KMS-11 (cell line): ENCODE data around the gene DYNLT1.

Source experiments
- H2AFZ ChIP-seq: fragments of 200-600 bp; sonication (generic); 2 replicates; pipeline ENCODE4 v1.6.1; 2016; ENCODE audit warnings: antibody characterized with exemption, mixed run types, low read depth
- H3K27ac ChIP-seq: fragments of 200-600 bp; sonication (generic); 2 replicates; pipeline ENCODE4 v1.6.1; 2016; ENCODE audit warnings: mild to moderate bottlenecking, mixed run types
- H3K27me3 ChIP-seq: fragments of 200-600 bp; sonication (generic); 2 replicates; pipeline ENCODE4 v1.6.1; 2017; ENCODE audit warnings: mild to moderate bottlenecking, low read depth, mixed run types, moderate library complexity; ENCODE audit not compliant: insufficient read depth
- H3K36me3 ChIP-seq: fragments of 200-600 bp; sonication (generic); 2 replicates; pipeline ENCODE4 v1.6.1; 2017; ENCODE audit warnings: mild to moderate bottlenecking, mixed run types; ENCODE audit not compliant: insufficient read depth
- H3K4me1 ChIP-seq: fragments of 200-600 bp; sonication (generic); 2 replicates; pipeline ENCODE4 v1.6.1; 2016; ENCODE audit warnings: mild to moderate bottlenecking, low read depth, mixed run types; ENCODE audit not compliant: poor library complexity, severe bottlenecking
- H3K4me2 ChIP-seq: fragments of 200-600 bp; sonication (generic); 2 replicates; pipeline ENCODE4 v1.7.0; 2016; ENCODE audit warnings: mild to moderate bottlenecking, mixed run types
- H3K4me3 ChIP-seq: fragments of 200-600 bp; sonication (generic); IDR thresholded peaks from 2 replicates; pipeline ENCODE4 v1.6.1; 2017; ENCODE audit warnings: low read depth, low read length, mixed read lengths; ENCODE audit not compliant: insufficient read depth
- H3K79me2 ChIP-seq: fragments of 200-600 bp; sonication (generic); 2 replicates; pipeline ENCODE4 v1.6.1; 2016; ENCODE audit warnings: low read depth, mixed run types; ENCODE audit not compliant: insufficient read depth
- H3K9ac ChIP-seq: fragments of 200-600 bp; sonication (generic); 2 replicates; pipeline ENCODE4 v1.6.1; 2016; ENCODE audit warnings: mild to moderate bottlenecking, mixed run types
- H4K20me1 ChIP-seq: fragments of 200-600 bp; sonication (generic); 2 replicates; pipeline ENCODE4 v1.6.1; 2016; ENCODE audit warnings: mild to moderate bottlenecking, mixed run types; ENCODE audit not compliant: insufficient read depth
- TF ChIP-seq, protein P1 (sequence below): fragments of 200-600 bp; sonication (generic); conservative IDR thresholded peaks from 2 replicates; pipeline ENCODE4 v1.6.1; 2017; ENCODE audit warnings: low read depth, mild to moderate bottlenecking, antibody characterized with exemption, low read length, moderate library complexity, mixed read lengths

Gene DYNLT1

DNA sequence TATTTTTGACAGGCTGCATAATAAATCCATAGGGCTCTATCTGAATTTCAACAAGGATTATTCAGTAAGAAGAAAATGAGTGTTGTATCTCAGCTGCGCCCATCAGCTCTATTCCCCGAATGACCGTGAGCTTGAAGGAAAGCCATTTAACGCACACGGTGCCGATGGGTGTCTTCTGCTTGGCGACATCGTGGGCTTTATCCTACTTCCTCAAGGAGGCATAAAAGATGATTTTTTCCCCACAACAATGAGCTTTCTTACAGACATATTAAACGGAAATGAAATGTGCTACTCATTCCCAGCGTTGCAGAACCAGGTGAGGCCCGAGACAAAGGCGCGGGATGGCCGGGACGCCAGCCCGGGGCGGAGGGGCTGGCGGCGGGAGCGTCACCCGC lies 710 bp downstream of the DYNLT1 start:
- Histone ChIP-seq H3K36me3 (no peaks in the 10 kb centered on the region), H3K27me3 (no peaks in the 10 kb centered on the region), H3K27ac (no peak overlapping the region), H3K4me3 (no peak overlapping the region), H3K9ac (peak overlapping the region; percentile 66), H4K20me1 (no peaks in the 10 kb centered on the region), H2AFZ (peak overlapping the region; percentile 88; the same call in 1 of the 2 replicates), H3K4me2 (peak overlapping the region; percentile 78), H3K79me2 (peaks cover 5% of the 10 kb centered on the region; the same call in 1 of the 2 replicates), H3K4me1 (peaks cover 15% of the 10 kb centered on the region)
- TF ChIP-seq, protein P1, sequence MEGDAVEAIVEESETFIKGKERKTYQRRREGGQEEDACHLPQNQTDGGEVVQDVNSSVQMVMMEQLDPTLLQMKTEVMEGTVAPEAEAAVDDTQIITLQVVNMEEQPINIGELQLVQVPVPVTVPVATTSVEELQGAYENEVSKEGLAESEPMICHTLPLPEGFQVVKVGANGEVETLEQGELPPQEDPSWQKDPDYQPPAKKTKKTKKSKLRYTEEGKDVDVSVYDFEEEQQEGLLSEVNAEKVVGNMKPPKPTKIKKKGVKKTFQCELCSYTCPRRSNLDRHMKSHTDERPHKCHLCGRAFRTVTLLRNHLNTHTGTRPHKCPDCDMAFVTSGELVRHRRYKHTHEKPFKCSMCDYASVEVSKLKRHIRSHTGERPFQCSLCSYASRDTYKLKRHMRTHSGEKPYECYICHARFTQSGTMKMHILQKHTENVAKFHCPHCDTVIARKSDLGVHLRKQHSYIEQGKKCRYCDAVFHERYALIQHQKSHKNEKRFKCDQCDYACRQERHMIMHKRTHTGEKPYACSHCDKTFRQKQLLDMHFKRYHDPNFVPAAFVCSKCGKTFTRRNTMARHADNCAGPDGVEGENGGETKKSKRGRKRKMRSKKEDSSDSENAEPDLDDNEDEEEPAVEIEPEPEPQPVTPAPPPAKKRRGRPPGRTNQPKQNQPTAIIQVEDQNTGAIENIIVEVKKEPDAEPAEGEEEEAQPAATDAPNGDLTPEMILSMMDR, result no peak

DNA sequence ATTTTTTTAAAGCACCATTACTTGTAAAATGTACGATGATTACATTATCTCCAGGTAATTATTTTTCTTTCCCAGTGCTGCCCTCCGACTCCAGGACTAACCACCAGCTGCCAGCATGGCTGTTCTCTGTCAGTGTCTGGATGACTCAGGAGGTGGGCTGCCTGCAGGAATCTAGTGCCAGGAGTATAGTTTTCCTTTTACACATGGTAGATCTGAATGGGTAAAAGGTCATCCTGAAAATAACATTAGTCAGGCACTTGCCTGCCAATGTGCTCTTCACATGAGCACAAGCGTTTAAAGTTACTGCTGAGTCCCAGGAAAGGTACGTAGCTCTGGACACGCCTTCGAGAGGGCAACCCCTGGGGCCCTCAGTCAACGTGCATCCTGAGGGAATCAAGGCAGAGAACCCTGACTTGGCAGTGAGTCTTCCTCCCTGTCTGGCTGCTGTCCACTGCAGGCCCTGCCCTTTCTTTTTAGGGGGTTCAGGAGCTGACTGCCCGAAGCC lies 2.4 kb downstream of the DYNLT1 start:
- TF ChIP-seq, protein P1, result no peak
- no peaks in the 10 kb centered on the region for H3K36me3 ChIP-seq
- H3K4me1 ChIP-seq, result peaks cover 15% of the 10 kb centered on the region
- no peak overlapping the region for H3K4me2 ChIP-seq
- H2AFZ ChIP-seq, result no peak overlapping the region
- H4K20me1 ChIP-seq, result no peaks in the 10 kb centered on the region
- H3K27ac ChIP-seq, result no peak overlapping the region
- H3K27me3 ChIP-seq, result no peaks in the 10 kb centered on the region
- no peak overlapping the region for H3K9ac ChIP-seq
- no peak overlapping the region for H3K4me3 ChIP-seq
- H3K79me2 ChIP-seq, result peaks cover 5% of the 10 kb centered on the region; the same call in 1 of the 2 replicates

DNA sequence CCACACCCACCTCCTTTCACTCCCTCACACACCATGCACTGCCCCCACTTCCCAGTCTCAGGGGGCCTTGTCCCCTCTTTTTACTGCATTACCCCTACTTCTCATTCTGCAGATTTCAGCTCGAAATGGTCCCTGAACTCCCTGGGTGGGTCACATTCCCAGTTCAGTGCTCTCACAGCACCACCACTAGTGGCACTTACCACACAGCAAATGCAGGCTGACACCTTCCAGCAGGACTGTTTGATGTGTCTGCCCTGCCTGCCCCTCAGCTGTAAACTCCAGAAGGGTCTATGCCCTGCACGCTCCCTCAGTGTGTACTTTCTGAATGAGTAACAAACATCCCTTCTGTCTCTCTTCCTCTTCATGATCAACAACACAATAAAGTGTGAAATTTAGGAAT lies 4.0 kb downstream of the DYNLT1 start:
- H3K9ac ChIP-seq, result no peak overlapping the region
- no peak overlapping the region for H3K27ac ChIP-seq
- peaks cover 15% of the 10 kb centered on the region for H3K4me1 ChIP-seq
- peaks cover 5% of the 10 kb centered on the region; the same call in 1 of the 2 replicates for H3K79me2 ChIP-seq
- TF ChIP-seq, protein P1, result no peak
- no peaks in the 10 kb centered on the region for H3K27me3 ChIP-seq
- H3K4me3 ChIP-seq, result no peak overlapping the region
- no peak overlapping the region for H2AFZ ChIP-seq
- H4K20me1 ChIP-seq, result no peaks in the 10 kb centered on the region
- H3K4me2 ChIP-seq, result no peak overlapping the region
- no peaks in the 10 kb centered on the region for H3K36me3 ChIP-seq

- TF ChIP-seq, protein P1, result no peak
- Histone ChIP-seq H3K27me3 (no peaks in the 10 kb centered on the region), H3K79me2 (peaks cover 5% of the 10 kb centered on the region; the same call in 1 of the 2 replicates), H3K27ac (no peak overlapping the region), H3K9ac (no peak overlapping the region), H3K4me1 (peaks cover 11% of the 10 kb centered on the region), H2AFZ (no peak overlapping the region), H4K20me1 (no peaks in the 10 kb centered on the region), H3K36me3 (no peaks in the 10 kb centered on the region), H3K4me2 (no peak overlapping the region), H3K4me3 (no peak overlapping the region)
Measured at GRCh38 chr6:158639056-158639455, 5.5 kb downstream of the DYNLT1 start.
